ENCODE measurements around the gene E2F4.

DNA sequence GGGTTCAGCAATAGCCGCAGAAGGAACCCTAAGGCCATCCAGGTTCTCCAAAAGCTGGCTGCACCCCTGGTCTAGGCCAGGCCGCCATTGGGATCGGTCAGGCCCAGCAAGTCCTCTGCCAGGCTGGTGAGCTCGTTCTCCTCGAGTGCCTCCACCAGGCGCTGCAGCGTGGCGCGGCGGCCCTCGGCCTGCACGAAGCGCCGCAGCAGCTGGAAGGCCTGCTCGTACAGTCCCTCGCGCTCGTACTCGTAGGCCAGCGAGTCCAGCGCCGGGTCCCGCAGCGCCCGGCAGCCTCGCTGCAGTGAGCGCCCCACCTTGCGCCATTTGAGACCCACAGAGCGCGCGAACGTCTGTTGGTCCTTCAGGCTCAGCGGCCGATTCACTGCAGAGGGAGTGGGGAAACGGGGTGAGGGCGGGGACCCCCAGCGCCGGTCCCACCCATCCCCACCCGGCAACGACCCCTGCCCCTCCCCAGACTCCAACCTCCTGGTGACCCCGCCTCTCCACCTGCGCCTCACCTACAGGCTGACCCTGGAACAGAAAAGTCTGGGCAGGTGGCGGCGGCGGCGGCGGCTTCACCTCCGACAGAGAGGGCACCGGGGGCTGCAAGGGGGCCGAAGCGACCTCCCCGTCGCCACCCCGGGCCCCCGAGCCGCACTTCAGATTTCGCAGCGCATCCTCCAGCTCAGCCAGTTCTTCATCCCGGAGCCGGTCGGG is 37.2 kb upstream of the E2F4 start:
- TF ChIP-seq CTCF (IDR thresholded peaks at IDR 0.05) (no peak), EZH2 (IDR thresholded peaks at IDR 0.05; ENCODE audit: borderline replicate concordance, insufficient read depth, low read depth, low read length, poor library complexity, severe bottlenecking) (no peak)
